D721Med (cell line): ENCODE data around the gene WFIKKN2.

Source experiments
- DNase-seq: peaks from one replicate; pipeline ENCODE4 v3.0.0; 2011; ENCODE audit warnings: low spot score; ENCODE audit not compliant: insufficient read length
- FAIRE-seq: peaks from 2 replicates; lab custom pipeline; 2011; peaks lifted over from hg19 to GRCh38; lab: Jason Lieb, UNC
- TF ChIP-seq, protein P1 (sequence below): IDR thresholded peaks from 2 replicates; pipeline ENCODE4 v1.5.1; 2012; ENCODE audit warnings: mild to moderate bottlenecking, control low read depth; ENCODE audit not compliant: insufficient read depth; ENCODE audit errors: missing control alignments

WFIKKN2 gene

DNA sequence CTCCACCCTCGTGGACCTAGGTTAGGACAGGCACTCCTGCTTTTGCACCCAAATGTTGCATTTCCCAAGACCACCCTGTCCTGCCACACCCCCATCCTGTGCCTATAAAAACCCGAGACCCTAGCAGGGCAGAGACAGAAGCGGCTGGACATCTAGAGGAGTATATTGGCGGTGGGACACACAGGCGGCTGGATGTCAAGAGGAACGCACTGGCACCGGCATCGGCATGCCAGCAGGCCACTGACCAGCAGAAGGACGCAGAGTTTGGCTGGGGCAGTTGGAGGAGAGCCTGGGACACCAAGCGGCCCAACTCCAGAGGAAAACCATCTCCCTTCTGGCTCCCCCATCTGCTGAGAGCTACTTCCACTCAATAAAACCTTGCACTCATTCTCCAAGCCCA, 14.7 kb upstream of the WFIKKN2 start:
- DNase-seq: no peak
- TF ChIP-seq, protein P1, sequence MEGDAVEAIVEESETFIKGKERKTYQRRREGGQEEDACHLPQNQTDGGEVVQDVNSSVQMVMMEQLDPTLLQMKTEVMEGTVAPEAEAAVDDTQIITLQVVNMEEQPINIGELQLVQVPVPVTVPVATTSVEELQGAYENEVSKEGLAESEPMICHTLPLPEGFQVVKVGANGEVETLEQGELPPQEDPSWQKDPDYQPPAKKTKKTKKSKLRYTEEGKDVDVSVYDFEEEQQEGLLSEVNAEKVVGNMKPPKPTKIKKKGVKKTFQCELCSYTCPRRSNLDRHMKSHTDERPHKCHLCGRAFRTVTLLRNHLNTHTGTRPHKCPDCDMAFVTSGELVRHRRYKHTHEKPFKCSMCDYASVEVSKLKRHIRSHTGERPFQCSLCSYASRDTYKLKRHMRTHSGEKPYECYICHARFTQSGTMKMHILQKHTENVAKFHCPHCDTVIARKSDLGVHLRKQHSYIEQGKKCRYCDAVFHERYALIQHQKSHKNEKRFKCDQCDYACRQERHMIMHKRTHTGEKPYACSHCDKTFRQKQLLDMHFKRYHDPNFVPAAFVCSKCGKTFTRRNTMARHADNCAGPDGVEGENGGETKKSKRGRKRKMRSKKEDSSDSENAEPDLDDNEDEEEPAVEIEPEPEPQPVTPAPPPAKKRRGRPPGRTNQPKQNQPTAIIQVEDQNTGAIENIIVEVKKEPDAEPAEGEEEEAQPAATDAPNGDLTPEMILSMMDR: no peak
- no peak for FAIRE-seq

DNA sequence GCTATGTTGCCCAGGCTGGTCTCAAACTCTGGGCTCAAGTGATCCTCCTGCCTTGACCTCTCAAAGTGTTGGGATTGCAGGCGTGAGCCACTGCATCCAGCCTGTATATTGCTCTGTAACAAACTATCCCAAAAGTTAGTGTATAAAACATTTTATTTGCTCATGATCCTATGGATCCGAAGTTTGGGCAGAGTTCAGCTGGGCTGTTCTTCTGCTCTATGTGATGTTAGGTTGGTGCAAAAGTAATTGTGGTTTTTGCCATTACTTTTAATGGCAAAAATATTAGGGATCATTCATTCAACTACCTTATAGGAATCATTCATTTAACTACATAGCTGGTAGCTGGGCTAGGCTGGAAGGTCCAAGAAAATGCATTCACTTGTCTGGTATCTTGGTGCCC, 12.8 kb upstream of the WFIKKN2 start:
- no peak for DNase-seq
- no peak for FAIRE-seq
- TF ChIP-seq, protein P1: no peak

DNA sequence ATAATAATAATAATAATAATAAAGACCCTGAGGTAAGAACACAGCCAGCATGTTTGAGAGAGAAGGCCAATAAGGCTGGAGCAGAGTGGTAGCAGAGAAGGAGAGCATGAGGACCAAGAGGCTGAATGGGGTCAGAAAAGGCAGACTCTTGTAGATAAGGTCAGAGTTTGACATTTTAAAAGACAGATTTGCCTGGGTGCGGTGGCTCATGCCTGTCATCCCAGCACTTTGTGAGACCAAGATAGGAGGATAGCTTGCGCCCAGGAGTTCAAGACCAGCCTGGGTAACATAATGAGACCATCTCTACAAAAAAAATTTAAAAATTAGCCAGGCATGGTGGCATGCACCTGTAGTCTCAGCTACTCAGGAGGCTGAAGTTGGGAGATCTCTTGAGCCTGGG, 11.0 kb upstream of the WFIKKN2 start:
- DNase-seq (no peak), FAIRE-seq (no peak)
- TF ChIP-seq, protein P1: no peak

DNA sequence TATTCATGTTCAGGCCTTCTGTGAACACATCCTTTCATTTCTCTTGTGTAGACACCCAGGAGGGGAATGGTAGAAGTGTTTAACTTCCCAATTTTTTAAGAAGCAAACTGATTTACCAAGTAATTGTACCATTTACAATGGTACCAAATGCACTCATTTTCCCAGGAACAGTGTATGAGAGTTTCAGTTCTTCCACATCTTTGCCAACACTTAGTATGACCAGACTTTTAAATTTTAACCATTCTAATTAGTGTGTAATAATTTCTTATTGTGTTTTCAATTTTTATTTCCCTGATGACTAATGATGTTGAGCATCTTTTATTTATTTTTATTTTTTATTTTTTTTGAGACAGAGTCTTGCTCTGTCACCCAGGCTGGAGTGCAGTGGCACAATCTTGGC, 10.2 kb upstream of the WFIKKN2 start:
- no peak for FAIRE-seq
- TF ChIP-seq, protein P1: no peak
- no peak for DNase-seq

DNA sequence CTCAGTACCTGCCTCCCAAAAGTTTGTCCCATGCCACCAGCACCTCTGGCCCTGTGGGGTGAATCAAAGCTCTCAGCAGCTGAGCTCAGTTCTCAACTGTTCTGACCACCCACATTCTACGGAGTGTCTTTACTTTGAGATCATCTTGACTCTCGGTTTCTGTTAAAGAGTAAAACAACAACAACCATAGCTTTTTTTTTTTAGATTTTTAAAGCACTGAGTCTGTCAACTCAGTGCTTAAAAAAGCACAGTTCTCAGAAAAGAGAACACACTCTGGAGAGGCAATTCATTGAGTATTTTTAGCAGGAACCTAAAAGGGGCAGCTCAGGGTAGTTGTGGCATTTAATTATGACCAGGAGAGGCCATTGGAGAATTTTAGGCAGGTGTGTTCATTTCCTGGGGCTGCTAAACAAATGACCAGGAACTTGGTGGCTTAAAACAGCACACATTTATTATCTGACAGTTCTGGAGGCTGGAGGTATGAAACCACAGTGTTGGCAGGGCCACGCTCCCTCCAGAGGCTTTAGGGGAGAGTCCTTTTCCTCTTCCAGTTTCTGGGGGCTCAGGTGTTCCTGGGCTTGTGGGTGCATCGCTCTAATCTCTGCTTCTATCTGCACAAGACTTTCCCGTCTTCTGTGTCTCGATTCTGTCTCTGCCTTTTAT, 6.7 kb upstream of the WFIKKN2 start:
- FAIRE-seq (no peak), DNase-seq (no peak)

DNA sequence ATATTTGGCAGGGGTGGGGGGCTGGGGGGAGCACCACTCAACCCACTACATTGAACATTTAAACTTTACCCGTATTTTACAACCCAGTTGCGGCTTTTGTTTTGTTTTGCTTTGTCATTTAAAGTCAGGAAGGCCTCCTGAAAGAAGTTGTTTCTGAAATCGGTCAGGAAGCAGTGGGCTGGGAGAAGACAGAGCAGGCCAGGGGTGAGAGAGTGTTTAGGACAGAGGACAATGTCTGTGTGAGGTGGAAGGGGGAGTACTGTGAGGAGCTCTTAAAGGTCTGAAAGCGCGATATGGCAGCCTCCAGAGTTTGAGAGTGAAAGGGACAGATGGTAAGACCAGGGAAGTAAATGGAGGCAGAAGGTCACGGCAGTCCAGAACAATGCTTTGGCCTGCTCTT, 6.1 kb upstream of the WFIKKN2 start:
- TF ChIP-seq, protein P1: no peak
- FAIRE-seq (no peak), DNase-seq (no peak)

More for the DNA sequence above, 6.7 kb upstream of the WFIKKN2 start:
- TF ChIP-seq, protein P1: no peak

DNA sequence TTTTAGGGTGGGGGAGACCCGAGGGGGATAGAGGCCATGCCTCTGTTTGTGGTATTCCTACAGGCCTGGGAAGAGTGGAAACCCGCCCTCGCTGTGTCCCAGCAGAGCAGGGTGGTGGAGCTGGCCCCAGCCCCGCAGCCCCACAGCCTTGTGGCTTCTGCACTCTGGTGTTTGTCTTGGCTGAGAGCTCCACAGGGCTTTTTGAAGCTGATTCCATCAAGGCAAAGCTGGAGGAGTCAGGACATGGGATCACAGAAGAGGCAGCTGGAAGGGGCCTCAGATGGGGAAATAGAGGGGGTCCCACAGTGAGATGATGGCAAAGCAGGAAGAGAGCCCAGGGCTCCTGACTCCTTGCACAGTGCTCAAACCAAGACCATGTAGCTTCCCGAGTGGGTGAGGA, 5.0 kb upstream of the WFIKKN2 start:
- TF ChIP-seq, protein P1: no peak
- DNase-seq (no peak), FAIRE-seq (no peak)
